Fibroblast of lung (primary cell): Measurements from ENCODE around the gene ADRM1.

Experiments
- CTCF ChIP-seq, 2 donors: IDR thresholded peaks in 1 of 2; conservative IDR thresholded peaks in 1 of 2; 1 replicate in 1 of 2; 2 replicates in 1 of 2; pipeline ENCODE4 v1.5.1; 2011 to 2012; ENCODE audit warnings: low read length in 2 of 2, control low read depth in 1 of 2, inconsistent platforms in 1 of 2, low read depth in 1 of 2, mild to moderate bottlenecking in 1 of 2
- EZH2 ChIP-seq: IDR thresholded peaks from 2 replicates; pipeline ENCODE4 v1.5.1; 2012; ENCODE audit warnings: low read length, control low read depth, mild to moderate bottlenecking; ENCODE audit errors: missing control alignments

DNA sequence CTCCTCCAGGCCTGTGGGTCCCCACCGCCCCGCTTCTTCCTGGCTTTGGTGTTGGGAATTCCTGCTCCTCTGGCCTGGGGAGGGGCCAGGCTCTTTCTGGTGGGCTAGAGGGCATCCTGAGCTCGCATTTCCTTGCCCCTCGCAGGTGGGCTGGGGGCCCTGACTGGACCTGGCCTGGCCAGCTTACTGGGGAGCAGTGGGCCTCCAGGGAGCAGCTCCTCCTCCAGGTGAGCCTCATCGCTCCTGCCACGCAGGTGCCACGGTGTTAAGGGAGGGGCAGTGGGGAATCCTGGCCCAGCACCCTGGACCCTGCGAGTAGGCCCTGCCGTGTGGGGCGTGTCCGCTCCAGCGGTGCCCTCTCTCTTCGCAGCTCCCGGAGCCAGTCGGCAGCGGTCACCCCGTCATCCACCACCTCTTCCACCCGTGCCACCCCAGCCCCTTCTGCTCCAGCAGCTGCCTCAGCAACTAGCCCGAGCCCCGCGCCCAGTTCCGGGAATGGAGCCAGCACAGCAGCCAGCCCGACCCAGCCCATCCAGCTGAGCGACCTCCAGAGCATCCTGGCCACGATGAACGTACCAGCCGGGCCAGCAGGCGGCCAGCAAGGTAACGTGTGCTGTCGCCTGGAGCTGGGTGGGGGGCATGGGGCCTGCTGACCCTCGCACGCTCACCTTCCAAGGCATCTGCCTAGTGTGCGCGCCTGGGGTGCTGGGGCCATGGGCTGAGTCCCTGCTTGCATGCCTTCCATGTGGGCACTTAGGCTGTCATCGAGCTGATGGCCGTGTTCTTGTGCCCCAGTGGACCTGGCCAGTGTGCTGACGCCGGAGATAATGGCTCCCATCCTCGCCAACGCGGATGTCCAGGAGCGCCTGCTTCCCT is 4.7 kb downstream of the ADRM1 start:
- TF ChIP-seq CTCF (conservative IDR thresholded peaks at IDR 0.05 in 1 of 2, IDR thresholded peaks at IDR 0.05 in 1 of 2; ENCODE audit: low read depth in 1 of 2, low read length in 2 of 2) (no peak), EZH2 (no peak)
